Activated CD8-positive, alpha-beta memory T cell treated with anti-CD3 and anti-CD28 coated beads, Interleukin-2, amount 50 U/mL, for 24 hours (primary cell): ENCODE data around the gene TSC22D1.
"Not testable (repeated sequence)": the region's sequence is repeated elsewhere in the genome, so short reads cannot be mapped to it uniquely, and the experiment has no call there.

Experiments
- DNase-seq: peaks from one replicate; pipeline ENCODE4 v3.0.0-alpha.2; 2020; ENCODE audit errors: extremely low read depth

TSC22D1 gene

GRCh38 chr13:44573071-44573470 is 3.1 kb downstream of the TSC22D1 start:
- DNase-seq = no peak

DNA sequence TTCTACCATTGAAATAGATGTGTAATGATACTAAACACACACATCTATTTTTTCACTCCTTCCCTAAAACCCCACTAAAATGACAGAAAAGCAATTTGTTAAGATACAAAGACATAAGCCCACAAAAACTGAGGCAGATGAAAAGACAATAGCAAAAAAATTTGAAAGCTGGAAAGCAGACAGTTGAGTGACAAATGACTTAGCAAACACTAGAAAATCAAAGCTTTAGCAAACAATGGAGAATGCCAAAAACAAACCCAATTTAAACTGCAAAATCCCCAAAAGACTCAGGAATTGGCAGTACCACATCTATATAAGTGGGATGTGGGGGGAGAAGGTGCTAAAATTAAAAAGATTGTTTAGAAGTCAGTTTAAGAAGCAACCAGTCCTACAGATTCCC is 9.5 kb downstream of the TSC22D1 start:
- no peak for DNase-seq

DNA sequence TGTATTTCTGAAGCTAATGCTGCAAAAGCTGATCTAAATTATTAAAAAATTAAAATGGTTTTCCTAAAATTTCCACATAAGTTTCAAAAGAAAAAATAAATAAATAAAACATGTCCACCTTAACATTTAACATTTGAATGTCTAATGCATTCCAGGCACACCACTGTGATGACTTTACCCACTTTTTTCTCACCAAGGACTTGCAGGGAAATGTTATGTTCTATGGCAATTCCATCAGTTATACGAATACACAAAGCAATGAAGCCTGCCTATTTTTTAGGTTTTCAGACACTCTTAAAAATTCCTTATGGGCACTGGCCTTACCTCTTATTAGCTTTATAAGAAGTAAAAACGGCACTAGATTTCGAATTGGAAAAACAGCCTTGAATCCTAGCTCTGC is 10.2 kb downstream of the TSC22D1 start:
- DNase-seq = no peak

GRCh38 chr13:44564936-44565335 is 11.2 kb downstream of the TSC22D1 start:
- DNase-seq = no peak

GRCh38 chr13:44562853-44563252 is 13.3 kb downstream of the TSC22D1 start:
- DNase-seq = not testable (repeated sequence)

- DNase-seq = no peak
These were observed 14.8 kb downstream of the TSC22D1 start for GRCh38 chr13:44561351-44561750.

DNA sequence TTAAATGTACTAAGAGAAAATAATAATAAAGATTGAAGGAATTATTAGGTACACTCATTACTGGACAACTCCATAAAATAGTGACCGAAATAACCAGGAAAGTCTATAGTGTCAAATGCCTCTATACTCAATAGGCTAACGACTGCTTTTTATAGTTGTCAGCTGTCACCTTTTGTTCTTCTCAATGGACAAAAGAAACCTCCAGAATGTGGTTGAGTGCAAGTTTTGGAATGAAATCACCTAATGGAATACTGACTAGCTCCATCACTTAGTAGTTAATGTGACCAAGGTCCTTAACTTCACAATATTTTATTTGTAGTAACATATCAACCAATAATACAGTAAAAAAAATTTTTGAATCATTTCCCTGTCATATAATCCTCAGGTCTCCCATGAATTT is 18.1 kb downstream of the TSC22D1 start:
- no peak for DNase-seq

DNA sequence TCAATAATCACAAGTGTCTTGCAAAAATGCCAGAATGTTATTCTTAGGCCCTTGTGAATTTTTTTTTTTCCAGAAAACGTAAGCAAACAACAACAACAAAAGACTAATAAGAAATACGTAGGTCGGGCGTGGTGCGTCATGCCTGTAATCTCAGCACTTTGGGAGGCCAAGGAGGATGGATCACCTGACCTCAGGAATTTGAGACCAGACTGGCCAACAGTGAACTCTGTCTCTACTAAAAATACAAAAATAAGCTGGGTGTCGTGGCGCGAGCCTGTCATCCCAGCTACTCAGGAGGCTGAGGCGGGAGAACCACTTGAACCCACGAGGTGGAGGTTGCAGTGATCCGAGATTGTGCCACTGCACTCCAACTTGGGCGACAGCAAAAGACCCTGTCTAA is 20.9 kb downstream of the TSC22D1 start:
- no peak for DNase-seq

DNA sequence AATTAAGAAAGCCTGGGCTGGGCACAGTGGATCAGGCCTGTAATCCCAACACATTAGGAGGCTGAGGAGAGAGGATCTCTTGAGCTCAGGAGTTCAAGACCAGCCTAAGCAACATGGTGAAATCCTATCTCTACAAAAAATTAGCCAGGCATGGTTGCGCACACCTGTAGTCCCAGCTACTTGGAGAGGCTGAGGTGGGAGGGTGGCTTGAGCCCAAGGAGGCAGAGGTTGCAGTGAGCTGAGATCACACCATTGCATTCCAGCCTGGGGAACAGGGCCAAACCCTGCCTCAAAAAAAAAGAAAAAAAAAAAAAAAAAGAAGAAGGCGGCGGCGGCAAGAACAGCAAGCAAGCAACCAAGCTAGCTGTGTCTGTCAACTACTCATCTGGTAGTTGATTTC is 26.7 kb downstream of the TSC22D1 start:
- no peak for DNase-seq

- no peak for DNase-seq
These were observed 30.0 kb downstream of the TSC22D1 start for GRCh38 chr13:44546164-44546563.

DNA sequence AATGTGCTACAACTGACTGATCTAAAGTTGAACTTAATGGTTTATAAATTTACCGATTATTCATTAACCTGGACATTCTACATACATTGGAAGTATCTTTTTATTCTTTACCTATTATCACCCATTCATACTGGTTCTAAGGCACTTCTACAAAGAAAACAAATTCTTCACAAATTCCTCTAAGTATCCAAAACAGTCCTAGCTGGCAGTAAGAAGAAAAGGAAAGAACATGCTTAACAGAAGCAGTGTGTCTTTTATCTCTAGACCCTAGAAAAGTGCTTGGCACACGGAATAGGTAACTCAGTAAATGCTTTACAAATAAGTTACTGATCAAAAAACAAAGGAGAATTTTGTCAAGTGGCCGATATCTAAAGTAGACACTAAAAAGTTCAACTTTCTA is 32.8 kb downstream of the TSC22D1 start:
- DNase-seq = no peak

DNA sequence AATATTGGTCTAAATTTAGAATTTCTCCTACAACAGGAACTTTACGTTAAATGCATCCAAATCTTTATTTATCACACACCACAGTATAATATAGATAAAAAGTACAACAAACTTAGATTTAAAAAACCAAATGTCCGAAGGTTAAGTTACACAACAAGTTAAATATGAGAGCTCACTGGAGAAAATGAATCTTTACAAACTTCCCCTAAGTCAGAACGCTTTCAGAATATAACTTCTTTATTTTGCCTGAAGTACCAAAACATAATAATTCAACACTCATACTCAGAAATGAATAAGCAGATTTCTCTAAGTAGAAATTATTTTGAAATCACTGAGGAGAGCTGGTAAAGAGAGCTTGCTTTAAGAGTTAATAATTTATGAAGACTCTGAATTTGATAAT is 33.8 kb downstream of the TSC22D1 start:
- DNase-seq = no peak

GRCh38 chr13:44541601-44542000 is 34.5 kb downstream of the TSC22D1 start:
- no peak for DNase-seq

GRCh38 chr13:44540761-44541434 is 35.2 kb downstream of the TSC22D1 start:
- DNase-seq = no peak

DNA sequence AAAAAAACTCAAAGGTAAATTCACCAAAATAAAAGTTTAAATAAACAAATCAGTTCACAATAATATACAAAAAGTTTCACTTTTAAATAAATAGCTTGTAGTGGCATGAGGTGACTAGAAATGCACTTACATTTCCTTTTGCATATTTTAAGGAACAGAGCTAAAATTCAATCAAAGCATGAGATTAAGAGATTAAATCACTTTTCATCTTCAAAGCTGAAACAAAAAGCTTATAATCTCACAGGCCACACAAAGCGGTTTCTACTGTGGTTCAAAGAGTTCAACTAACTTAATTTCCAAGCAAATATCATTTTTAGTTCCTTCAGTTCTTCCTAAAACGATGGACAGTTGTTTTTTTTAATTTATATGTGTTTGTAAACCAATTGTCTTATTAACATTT is 38.9 kb downstream of the TSC22D1 start:
- DNase-seq = no peak

DNA sequence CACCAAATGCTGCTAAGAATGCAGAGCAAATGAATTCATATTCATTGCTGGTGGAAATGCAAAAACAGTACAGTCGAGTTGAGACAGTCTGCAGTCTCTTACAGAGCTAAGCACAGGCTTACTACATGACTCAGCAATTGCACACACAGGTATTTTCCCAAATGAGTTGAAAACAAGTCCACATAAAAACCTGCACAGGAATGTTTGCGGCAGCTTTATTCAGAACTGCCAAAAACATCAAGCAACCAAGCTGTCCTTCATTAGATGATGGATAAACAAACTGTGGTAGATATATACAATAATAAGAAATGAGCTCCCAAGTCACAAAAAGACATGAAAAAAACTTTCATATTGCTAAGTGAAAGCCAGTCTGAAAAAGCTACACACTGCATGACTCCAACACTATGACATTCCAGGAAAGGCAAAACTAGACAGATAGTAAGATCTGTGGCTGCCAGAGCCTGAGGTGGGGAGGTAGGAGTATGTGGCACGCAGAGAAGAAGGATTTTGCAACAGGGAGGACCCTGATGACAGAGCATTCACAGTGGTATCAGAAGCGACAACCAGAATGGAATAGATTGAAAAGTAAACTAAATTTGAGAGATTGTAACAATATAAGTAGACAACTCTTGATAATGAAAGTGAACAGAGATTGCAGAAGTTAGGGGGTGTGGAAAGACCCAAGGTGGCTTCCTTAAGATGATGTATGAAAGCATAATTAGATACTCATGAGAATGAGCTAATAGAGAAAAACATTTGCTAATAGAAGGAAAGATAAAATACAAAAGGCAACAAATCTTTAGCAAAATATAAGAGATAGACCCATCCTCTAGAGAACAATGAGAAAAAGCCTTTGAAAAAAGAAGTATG is 52.7 kb downstream of the TSC22D1 start:
- DNase-seq = no peak

DNA sequence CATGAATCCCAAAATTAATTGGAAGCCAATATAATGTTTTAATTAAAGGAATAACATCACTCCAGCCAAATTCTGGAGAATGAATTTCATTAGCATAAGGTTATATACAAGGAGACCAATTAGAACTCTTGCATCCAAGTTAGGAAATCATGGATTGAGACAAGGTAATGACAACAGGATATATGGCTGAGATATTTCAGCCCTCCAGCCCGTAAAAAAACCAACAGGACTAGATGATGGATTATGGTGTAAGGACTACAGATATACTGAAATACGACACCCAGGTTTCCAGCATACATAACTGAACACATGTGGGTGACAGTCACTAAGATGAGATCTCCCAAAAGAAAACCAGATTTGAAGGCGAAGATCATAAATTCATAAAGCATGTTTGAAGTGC is 56.5 kb downstream of the TSC22D1 start:
- no peak for DNase-seq

GRCh38 chr13:44516771-44517170 is 59.4 kb downstream of the TSC22D1 start:
- DNase-seq = no peak

DNA sequence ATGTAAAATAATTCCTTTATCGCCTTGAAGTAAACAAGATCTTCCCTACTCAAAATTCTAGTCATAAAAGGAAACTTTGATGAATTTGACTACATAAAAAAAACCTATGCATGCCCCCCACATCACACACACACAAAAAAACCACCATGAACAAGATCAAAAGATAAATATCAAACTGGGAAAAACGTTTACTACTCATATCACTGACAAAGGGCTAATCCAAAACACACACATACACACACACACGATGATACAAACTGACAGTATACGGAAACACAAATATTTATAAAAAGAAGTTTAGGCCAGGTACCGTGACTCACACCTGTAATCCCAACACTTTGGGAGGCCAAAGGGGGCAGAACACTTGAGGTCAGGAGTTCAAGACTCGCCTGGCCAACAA is 61.9 kb downstream of the TSC22D1 start:
- DNase-seq = no peak

GRCh38 chr13:44509853-44510252 is 66.3 kb downstream of the TSC22D1 start:
- DNase-seq = not testable (repeated sequence)

GRCh38 chr13:44508562-44509077 is 67.5 kb downstream of the TSC22D1 start:
- no peak for DNase-seq

DNA sequence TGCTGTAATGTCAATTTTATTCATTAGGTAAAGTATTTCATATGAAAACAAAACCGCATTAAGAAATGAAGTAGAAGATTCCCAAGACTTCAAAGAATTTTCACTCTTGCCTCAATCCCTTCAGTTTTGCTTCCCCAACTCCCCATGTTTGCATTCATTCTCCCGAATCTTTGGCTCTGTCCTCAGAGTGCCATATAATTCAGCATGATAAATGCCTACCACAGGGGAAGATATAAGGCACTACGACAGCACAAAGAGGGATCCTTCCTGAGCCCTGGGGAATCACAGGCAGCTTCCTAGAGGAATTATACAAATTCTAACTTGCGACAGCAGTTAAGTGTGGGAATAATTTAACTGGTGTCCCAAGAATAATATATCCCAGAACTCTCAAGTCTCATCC is 68.5 kb downstream of the TSC22D1 start:
- DNase-seq = no peak

DNA sequence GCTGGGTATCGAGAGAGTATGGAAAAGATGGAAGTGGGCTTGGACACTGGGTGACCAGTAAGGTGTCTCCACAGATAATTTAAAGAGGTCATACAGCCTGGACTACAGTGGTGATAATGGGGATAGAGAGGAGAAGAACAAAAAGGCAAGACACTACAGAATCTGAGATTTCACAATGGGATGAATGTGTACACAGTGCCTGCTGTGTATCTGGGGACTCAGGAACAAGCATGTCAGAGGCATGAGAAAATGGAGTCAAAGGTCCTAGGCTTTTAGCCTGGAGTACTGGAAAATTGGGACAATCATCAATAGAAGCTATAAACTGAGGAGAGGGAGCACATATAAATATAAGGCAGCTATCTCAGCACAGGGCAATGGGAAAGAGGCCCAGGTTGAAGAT is 69.4 kb downstream of the TSC22D1 start:
- DNase-seq = no peak
